Prostate gland (tissue), 2 donors: ENCODE results near the gene HTR1E. TPM values are rescaled to one million over a fixed set of nuclear protein-coding genes. Genes with fewer than 3 reads are reported as not detected.

Source experiments
- DNase-seq: peaks from one replicate; pipeline ENCODE4 v3.0.0-alpha.2; 2019; ENCODE audit warnings: low spot score
- H3K27ac ChIP-seq, 2 donors: fragments of 200-600 bp; sonication (generic); 2 replicates each; pipeline ENCODE4 v1.5.1; 2017 to 2019
- H3K27me3 ChIP-seq: fragments of 200-600 bp; sonication (generic); replicated peaks from 2 replicates; pipeline ENCODE4 v1.5.1; 2019; ENCODE audit not compliant: insufficient read depth
- H3K36me3 ChIP-seq, 2 donors: fragments of 200-600 bp; sonication (generic); 1 replicate in 1 of 2; 2 replicates in 1 of 2; pipeline versions ENCODE4 v1.5.1 to v1.8.1; 2017 to 2019
- H3K4me1 ChIP-seq: fragments of 200-600 bp; sonication (generic); replicated peaks from 2 replicates; pipeline ENCODE4 v1.5.1; 2019
- H3K4me3 ChIP-seq, 2 donors: fragments of 200-600 bp; sonication (generic); 2 replicates each; pipeline ENCODE4 v1.5.1; 2017 to 2019
- H3K9me3 ChIP-seq: fragments of 200-600 bp; sonication (generic); 2 replicates; pipeline ENCODE4 v1.5.1; 2017
- CTCF ChIP-seq, 4 experiments: fragments of 200-600 bp in 2 of 4; fragments of 450-650 bp in 2 of 4; sonication (generic) in 2 of 4; IDR thresholded peaks; 1 replicate in 3 of 4; 2 replicates in 1 of 4; pipeline ENCODE4 v1.5.1; 2016 to 2019; ENCODE audit warnings: antibody characterized with exemption in 4 of 4, mild to moderate bottlenecking in 2 of 4, moderate library complexity in 2 of 4
- POLR2A ChIP-seq: fragments of 450-650 bp; IDR thresholded peaks from one replicate; pipeline ENCODE4 v1.6.1; 2016; ENCODE audit warnings: antibody characterized with exemption, mild to moderate bottlenecking
- POLR2AphosphoS5 ChIP-seq: sonication (generic); formaldehyde crosslinking; IDR thresholded peaks from one replicate; pipeline ENCODE4 v1.6.1; 2017; ENCODE audit warnings: antibody characterized with exemption
- WGBS: methylation state at CpG from one replicate; pipeline ENCODE4 v1.1.5; 2018; 5-methylcytosine and 5-hydroxymethylcytosine counted together
- intact Hi-C: fragments of 100-400 bp; cut with DNase I; formaldehyde crosslinking; loops from one replicate; pipeline ENCODE4 v1.14.2; 2022
- total RNA-seq, 2 donors: library from RNA; depleted of rRNA; stranded (reverse); fragments of >200 nt; gene quantifications; one replicate each; pipeline ENCODE4 v1.1.0, GENCODE V29; 2016

The HTR1E gene
- total RNA-seq, 2 donors from 2014 or later = not detected

GRCh38 chr6:86934365-86934764 lies 3.0 kb upstream of the HTR1E start:
- H3K4me3 ChIP-seq = no peak overlapping the region
- no peak overlapping the region for H3K27ac ChIP-seq
- 90% methylated on average over 1 of the region's 1 CpG for WGBS
- intact Hi-C loops = loop anchor here (10.0 kb wide), 1 partner anchor 1010 kb away; no protein-coding TSS in a partner anchor
- H3K9me3 ChIP-seq = no peaks in the 10 kb centered on the region
- no peaks in the 10 kb centered on the region for H3K27me3 ChIP-seq
- H3K36me3 ChIP-seq = no peaks in the 10 kb centered on the region
- no peaks in the 10 kb centered on the region for H3K4me1 ChIP-seq
- DNase-seq = no peak
- TF ChIP-seq CTCF (IDR thresholded peaks at IDR 0.05) (no peak), POLR2A (no peak), POLR2AphosphoS5 (no peak)

- no peaks in the 10 kb centered on the region for H3K27me3 ChIP-seq
- intact Hi-C loops = loop anchor here (10.0 kb wide), 1 partner anchor 1012 kb away; no protein-coding TSS in a partner anchor
- H3K9me3 ChIP-seq = no peaks in the 10 kb centered on the region
- H3K27ac ChIP-seq = no peak overlapping the region
- H3K4me3 ChIP-seq = peak overlapping the region; percentile 18 to 27
- DNase-seq = no peak
- no peaks in the 10 kb centered on the region for H3K4me1 ChIP-seq
- TF ChIP-seq POLR2AphosphoS5 (no peak), CTCF (IDR thresholded peaks at IDR 0.05) (no peak), POLR2A (no peak)
- WGBS = 10% methylated on average over 12 of the region's 12 CpGs
- no peaks in the 10 kb centered on the region for H3K36me3 ChIP-seq
Observed at GRCh38 chr6:86936834-86937218, 502 bp upstream of the HTR1E start.

GRCh38 chr6:86938814-86939213 lies 1.5 kb downstream of the HTR1E start:
- WGBS = 87% methylated on average over 4 of the region's 4 CpGs
- H3K27ac ChIP-seq = no peak overlapping the region
- intact Hi-C loops = loop anchor here (10.0 kb wide), 1 partner anchor 1014 kb away; no protein-coding TSS in a partner anchor
- H3K27me3 ChIP-seq = no peaks in the 10 kb centered on the region
- H3K4me1 ChIP-seq = no peaks in the 10 kb centered on the region
- DNase-seq = no peak
- no peaks in the 10 kb centered on the region for H3K36me3 ChIP-seq
- no peaks in the 10 kb centered on the region for H3K9me3 ChIP-seq
- TF ChIP-seq CTCF (IDR thresholded peaks at IDR 0.05) (no peak), POLR2A (no peak), POLR2AphosphoS5 (no peak)
- H3K4me3 ChIP-seq = no peak overlapping the region

- no peak for DNase-seq
- Histone ChIP-seq H3K9me3 (no peaks in the 10 kb centered on the region), H3K4me3 (no peak overlapping the region), H3K36me3 (no peaks in the 10 kb centered on the region), H3K27ac (no peak overlapping the region), H3K27me3 (no peaks in the 10 kb centered on the region), H3K4me1 (no peaks in the 10 kb centered on the region)
- intact Hi-C loops = no loop called here
- no peak for TF ChIP-seq POLR2AphosphoS5
- TF ChIP-seq CTCF (IDR thresholded peaks at IDR 0.05) = no peak
- TF ChIP-seq POLR2A = no peak
- 59% methylated on average over 1 of the region's 1 CpG for WGBS
Observed at GRCh38 chr6:86941461-86941860, 4.1 kb downstream of the HTR1E start.

- no peak overlapping the region for H3K27ac ChIP-seq
- no peak for DNase-seq
- no peaks in the 10 kb centered on the region for H3K27me3 ChIP-seq
- no peak overlapping the region for H3K4me3 ChIP-seq
- H3K36me3 ChIP-seq = no peaks in the 10 kb centered on the region
- intact Hi-C loops = no loop called here
- H3K9me3 ChIP-seq = no peaks in the 10 kb centered on the region
- H3K4me1 ChIP-seq = no peaks in the 10 kb centered on the region
- no peak for TF ChIP-seq POLR2AphosphoS5
- TF ChIP-seq CTCF (IDR thresholded peaks at IDR 0.05) = no peak
- TF ChIP-seq POLR2A = no peak
- WGBS = 83% methylated on average over 6 of the region's 6 CpGs
Observed at GRCh38 chr6:86942769-86943516, 5.6 kb downstream of the HTR1E start.
